Retinal pigment epithelial cell (primary cell): ENCODE measurements around the gene SULT6B1.

Experiments
- DNase-seq: peaks from one replicate; pipeline ENCODE4 v3.0.0-alpha.2; 2010; ENCODE audit warnings: low read depth
- H3K4me3 ChIP-seq: 2 replicates; pipeline ENCODE4 v1.5.1; 2011; ENCODE audit warnings: mild to moderate bottlenecking, low read length, control low read depth, moderate library complexity
- CTCF ChIP-seq: conservative IDR thresholded peaks from 2 replicates; pipeline ENCODE4 v1.5.1; 2011; ENCODE audit warnings: low read depth, low read length, control low read depth, inconsistent platforms

The SULT6B1 gene

GRCh38 chr2:37192551-37192950, 4.1 kb upstream of the SULT6B1 start:
- no peak for TF ChIP-seq CTCF
- no peak overlapping the region for H3K4me3 ChIP-seq
- no peak for DNase-seq

- H3K4me3 ChIP-seq: no peak overlapping the region
- no peak for DNase-seq
- no peak for TF ChIP-seq CTCF
These were observed 3.3 kb upstream of the SULT6B1 start for GRCh38 chr2:37191747-37192146.

GRCh38 chr2:37191253-37191652, 2.8 kb upstream of the SULT6B1 start:
- H3K4me3 ChIP-seq: no peak overlapping the region
- no peak for TF ChIP-seq CTCF
- DNase-seq: no peak

GRCh38 chr2:37190290-37190689, 1.8 kb upstream of the SULT6B1 start:
- DNase-seq: no peak
- no peak for TF ChIP-seq CTCF
- no peak overlapping the region for H3K4me3 ChIP-seq

GRCh38 chr2:37189452-37190153, 1.1 kb upstream of the SULT6B1 start:
- DNase-seq: peak; percentile 62
- no peak overlapping the region for H3K4me3 ChIP-seq
- no peak for TF ChIP-seq CTCF

GRCh38 chr2:37181726-37182684, 6.5 kb downstream of the SULT6B1 start:
- H3K4me3 ChIP-seq: no peak overlapping the region
- DNase-seq: peak; percentile 84
- TF ChIP-seq CTCF: no peak
